GM12865 (cell line): ENCODE results near the gene ONECUT3.

ENCODE experiments used
- DNase-seq: peaks from one replicate; pipeline ENCODE4 v3.0.0; 2010; ENCODE audit warnings: low read depth
- H3K4me3 ChIP-seq: 2 replicates; pipeline ENCODE4 v1.5.1; 2011; ENCODE audit warnings: mild to moderate bottlenecking, low read depth, low read length, control low read depth
- TF ChIP-seq, protein P1 (sequence below): IDR thresholded peaks from 2 replicates; pipeline ENCODE4 v1.5.1; 2011; ENCODE audit warnings: low read length, control low read depth, low read depth, inconsistent platforms; ENCODE audit not compliant: insufficient read depth; ENCODE audit errors: missing control alignments

Gene ONECUT3

DNA sequence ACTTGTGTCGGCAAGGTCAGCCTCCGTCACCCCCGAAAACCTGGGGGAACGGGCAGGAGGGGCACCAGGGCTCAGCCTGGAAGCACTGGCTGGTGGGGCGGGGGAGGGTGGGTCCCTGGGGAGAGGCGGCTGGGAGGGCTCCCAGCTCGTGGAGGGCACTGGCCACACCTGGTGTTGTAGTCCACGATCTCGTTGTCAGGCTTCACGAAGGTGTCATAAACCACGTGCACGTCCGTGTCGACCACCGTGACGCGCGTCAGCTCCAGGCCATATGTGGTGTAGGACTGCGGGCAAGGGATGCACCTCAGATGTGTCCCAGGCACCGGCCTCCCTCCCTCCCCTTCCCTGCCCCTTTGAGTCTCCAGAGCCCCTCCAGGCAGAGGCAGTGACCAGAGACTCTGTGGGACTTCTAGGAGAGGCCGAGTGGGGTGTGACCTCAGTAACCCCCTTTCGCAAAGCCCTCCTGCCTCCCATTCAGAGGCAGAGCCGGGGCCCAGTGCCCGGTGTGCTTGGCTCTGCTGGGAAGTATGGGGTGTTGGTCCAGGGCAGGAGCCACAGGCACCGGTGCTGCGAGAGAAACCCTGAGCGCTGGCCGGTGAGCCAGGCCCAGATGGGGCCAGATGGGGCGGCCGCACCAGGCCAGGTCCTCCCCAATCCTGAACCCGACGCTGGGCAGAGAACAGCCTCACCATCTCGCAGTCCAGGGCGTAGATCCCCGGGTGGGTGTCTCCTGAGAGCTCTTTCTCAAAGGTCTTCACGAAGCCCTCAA, 63.4 kb downstream of the ONECUT3 start:
- no peak overlapping the region for H3K4me3 ChIP-seq
- TF ChIP-seq, protein P1, sequence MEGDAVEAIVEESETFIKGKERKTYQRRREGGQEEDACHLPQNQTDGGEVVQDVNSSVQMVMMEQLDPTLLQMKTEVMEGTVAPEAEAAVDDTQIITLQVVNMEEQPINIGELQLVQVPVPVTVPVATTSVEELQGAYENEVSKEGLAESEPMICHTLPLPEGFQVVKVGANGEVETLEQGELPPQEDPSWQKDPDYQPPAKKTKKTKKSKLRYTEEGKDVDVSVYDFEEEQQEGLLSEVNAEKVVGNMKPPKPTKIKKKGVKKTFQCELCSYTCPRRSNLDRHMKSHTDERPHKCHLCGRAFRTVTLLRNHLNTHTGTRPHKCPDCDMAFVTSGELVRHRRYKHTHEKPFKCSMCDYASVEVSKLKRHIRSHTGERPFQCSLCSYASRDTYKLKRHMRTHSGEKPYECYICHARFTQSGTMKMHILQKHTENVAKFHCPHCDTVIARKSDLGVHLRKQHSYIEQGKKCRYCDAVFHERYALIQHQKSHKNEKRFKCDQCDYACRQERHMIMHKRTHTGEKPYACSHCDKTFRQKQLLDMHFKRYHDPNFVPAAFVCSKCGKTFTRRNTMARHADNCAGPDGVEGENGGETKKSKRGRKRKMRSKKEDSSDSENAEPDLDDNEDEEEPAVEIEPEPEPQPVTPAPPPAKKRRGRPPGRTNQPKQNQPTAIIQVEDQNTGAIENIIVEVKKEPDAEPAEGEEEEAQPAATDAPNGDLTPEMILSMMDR: no peak
- DNase-seq: no peak

DNA sequence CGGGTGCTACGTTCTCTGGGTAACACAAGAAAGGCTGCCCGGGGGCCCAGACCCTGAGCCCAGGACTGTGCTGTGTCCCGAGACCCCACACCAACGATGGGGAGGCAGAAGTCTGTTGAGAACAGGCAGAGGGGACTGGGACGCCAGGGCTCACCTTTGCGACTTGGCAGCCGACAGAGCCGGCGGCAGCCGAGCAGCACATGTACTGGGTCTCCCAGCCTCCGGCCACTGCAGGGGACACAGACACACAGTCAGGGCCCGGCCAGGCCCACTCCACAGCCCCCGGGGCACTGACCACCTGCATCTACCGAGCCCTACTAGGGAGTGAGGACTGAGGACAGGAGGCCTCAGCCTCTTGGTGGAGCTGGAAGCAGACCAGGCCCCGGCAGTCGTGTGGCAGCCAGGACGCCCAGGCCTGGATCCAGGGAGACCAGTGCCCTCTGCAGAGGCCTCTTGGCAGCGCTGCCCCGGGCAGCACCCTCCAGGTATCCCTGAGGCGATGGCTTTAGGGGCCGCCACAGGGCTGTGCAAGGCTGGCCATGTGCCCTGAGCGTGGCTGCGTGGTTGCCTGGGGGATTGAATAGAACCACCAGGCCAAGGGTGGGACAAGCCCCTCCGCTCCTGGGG, 64.4 kb downstream of the ONECUT3 start:
- no peak overlapping the region for H3K4me3 ChIP-seq
- TF ChIP-seq, protein P1: no peak
- DNase-seq: no peak

DNA sequence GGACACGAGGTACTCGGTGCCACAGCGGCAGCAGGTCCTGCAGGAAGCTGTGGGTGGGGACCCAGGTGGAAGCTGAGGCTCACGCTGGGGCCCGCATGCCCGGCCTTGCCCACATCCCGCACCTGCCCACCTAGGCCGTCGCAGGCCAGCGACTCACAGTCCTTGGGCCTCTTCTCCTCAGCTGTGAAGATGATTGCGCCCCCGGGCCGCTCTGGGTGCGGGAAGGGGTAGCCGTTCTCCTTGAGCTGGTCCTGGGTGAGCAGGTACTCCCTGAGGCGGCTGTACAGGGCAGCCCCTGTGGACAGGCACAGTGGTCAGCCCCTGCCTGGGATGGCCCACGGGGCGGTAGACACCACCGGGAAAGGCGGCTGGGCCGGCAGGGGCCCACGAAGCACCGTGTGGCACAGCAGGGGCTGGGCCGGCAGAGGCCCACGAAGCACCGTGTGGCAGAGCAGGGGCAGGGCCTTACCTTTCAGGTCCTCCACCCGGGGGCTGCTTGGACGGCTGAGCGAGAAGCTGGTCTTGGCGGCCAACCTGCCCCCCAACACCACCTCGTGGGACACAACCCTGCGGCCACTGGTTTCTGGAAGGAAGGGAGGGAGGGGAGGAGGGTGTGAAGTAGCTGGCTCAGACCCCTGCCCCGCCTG, 65.4 kb downstream of the ONECUT3 start:
- no peak for DNase-seq
- TF ChIP-seq, protein P1: no peak
- H3K4me3 ChIP-seq: no peak overlapping the region

DNA sequence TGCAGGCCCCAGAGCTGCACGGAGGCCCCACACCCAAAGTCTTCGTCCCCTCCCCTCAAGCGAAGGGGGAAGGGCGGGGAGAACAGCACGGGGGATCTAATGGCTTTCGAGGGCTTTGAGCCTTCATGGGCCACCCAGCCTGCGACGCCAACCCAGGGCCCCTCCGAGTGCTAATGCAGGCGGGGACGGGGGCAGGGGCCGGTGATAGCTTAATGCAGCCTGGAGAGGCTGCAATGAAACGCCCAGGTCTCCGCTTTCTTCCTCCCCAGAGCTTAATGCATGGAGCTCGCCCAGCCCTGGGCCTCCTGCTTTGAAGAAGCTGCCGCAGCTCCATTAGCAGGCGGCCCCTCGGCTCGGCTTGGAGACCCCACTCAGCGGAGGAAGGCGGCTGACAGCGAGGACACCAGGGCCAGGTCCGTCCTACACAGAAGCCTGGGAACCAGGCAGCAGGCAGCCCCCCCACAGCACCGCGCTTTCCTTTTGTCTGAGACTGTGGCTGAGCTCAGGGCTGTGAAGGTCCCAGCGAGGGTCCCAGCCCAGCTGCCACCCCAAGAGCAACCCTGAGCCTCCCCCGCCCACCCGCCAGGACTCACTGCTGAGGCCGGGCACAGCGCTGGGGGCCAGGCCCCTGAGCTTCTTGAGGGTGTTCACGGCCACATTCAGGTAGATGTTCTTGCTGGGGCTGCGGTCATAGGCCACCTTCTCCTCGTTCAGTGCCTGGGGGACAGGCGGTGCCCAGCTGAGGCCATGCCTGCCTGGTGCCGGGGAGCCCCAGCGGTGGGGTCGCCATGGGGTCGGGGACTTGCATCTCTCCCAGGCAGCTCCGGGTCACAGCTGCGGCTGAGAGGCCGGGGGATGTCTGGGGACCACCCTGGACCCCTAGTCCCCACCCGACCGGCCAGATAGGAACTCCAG, 66.3 kb downstream of the ONECUT3 start:
- no peak for DNase-seq
- TF ChIP-seq, protein P1: no peak
- H3K4me3 ChIP-seq: no peak overlapping the region

DNA sequence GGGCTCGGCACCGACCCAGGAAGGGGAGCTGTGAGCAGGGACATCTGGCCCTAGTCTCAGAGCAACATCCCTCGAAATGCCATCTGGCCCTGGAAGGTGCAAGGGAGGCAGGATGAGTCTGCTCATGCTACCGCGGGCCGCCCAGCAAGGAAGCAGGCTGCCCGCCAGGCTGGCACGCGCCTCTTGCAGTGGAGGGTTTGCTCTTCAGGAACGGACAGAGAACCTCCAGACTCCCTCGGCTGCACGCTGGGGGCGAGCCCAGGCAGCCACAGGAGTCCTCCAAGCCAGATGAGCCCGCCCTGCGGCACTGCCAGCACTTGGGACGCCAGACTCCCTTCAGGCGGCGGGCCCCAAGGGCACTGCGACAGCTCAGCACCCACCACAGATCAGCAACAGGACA, 68.9 kb downstream of the ONECUT3 start:
- TF ChIP-seq, protein P1: no peak
- no peak for DNase-seq
- H3K4me3 ChIP-seq: no peak overlapping the region

DNA sequence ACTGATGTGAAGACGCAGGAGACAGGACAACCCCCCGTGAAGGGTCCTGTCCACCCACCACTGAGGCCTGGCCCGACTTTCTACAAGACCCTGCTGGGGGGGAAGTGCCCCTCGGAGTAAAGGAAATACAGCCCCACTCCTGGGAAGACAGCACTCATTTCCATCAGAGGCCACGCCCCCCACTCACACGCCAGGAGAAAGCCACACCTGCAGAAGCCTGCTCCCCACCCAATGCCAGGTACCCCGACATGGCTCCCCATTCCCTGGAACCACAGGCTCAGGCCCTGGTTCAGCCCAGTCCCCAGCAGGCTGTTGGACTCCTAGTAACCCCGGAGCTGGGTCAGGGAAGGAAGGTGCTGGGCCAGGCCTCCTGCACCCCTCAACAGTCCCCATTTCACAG, 69.7 kb downstream of the ONECUT3 start:
- DNase-seq: no peak
- TF ChIP-seq, protein P1: no peak
- H3K4me3 ChIP-seq: no peak overlapping the region
